GM18951 (cell line): Measurements from ENCODE around the gene THBS2.

Source experiments
- POLR2A ChIP-seq: IDR thresholded peaks from 4 replicates; pipeline ENCODE4 v1.6.1; 2011; ENCODE audit warnings: mild to moderate bottlenecking; ENCODE audit not compliant: insufficient read length, insufficient read depth; ENCODE audit errors: extremely low read depth
- in situ Hi-C: fragments of 300-500 bp; cut with MboI; formaldehyde crosslinking; loops from one replicate; pipeline ENCODE4 v1.12.0; 2022; ENCODE audit warnings: low sequenced_read_pairs, mixed read lengths, inconsistent platforms; ENCODE audit not compliant: unreplicated experiment

Gene THBS2

GRCh38 chr6:169239181-169239580 is 14.5 kb downstream of the THBS2 start:
- in situ Hi-C loops: no loop called here
- TF ChIP-seq POLR2A: no peak

GRCh38 chr6:169238766-169239165 is 14.9 kb downstream of the THBS2 start:
- in situ Hi-C loops: no loop called here
- no peak for TF ChIP-seq POLR2A

- in situ Hi-C loops: no loop called here
- no peak for TF ChIP-seq POLR2A
These were observed 16.0 kb downstream of the THBS2 start for GRCh38 chr6:169237496-169238134.

- no peak for TF ChIP-seq POLR2A
- in situ Hi-C loops: no loop called here
These were observed 16.7 kb downstream of the THBS2 start for GRCh38 chr6:169236988-169237387.

- in situ Hi-C loops: no loop called here
- no peak for TF ChIP-seq POLR2A
These were observed 17.1 kb downstream of the THBS2 start for GRCh38 chr6:169236545-169236944.

- in situ Hi-C loops: no loop called here
- TF ChIP-seq POLR2A: no peak
These were observed 18.4 kb downstream of the THBS2 start for GRCh38 chr6:169235286-169235685.

- no peak for TF ChIP-seq POLR2A
- in situ Hi-C loops: no loop called here
These were observed 19.0 kb downstream of the THBS2 start for GRCh38 chr6:169234634-169235033.

- TF ChIP-seq POLR2A: no peak
These were observed 19.8 kb downstream of the THBS2 start for GRCh38 chr6:169233832-169234231.

GRCh38 chr6:169233181-169233580 is 20.5 kb downstream of the THBS2 start:
- TF ChIP-seq POLR2A: no peak
- in situ Hi-C loops: no loop called here

More at GRCh38 chr6:169233832-169234231, 19.8 kb downstream of the THBS2 start:
- in situ Hi-C loops: no loop called here

- no peak for TF ChIP-seq POLR2A
- in situ Hi-C loops: no loop called here
These were observed 21.1 kb downstream of the THBS2 start for GRCh38 chr6:169232507-169232931.

GRCh38 chr6:169231790-169232506 is 21.7 kb downstream of the THBS2 start:
- in situ Hi-C loops: no loop called here
- no peak for TF ChIP-seq POLR2A

GRCh38 chr6:169230946-169231789 is 22.5 kb downstream of the THBS2 start:
- in situ Hi-C loops: no loop called here
- TF ChIP-seq POLR2A: no peak

- no peak for TF ChIP-seq POLR2A
- in situ Hi-C loops: no loop called here
These were observed 23.4 kb downstream of the THBS2 start for GRCh38 chr6:169230322-169230665.
